SU-DHL-6 (cell line): ENCODE measurements around the gene RASSF1.

Experiments used
- H2AFZ ChIP-seq: fragments of 200-600 bp; sonication (generic); 2 replicates; pipeline ENCODE4 v1.6.1; 2014; ENCODE audit warnings: low read depth, mild to moderate bottlenecking, moderate library complexity, mixed read lengths, antibody characterized with exemption, low read length; ENCODE audit not compliant: severe bottlenecking
- H3F3A ChIP-seq: fragments of 200-600 bp; shearing (Covaris generic); 2 replicates; pipeline ENCODE4 v1.6.0; 2016; ENCODE audit warnings: antibody characterized with exemption, mild to moderate bottlenecking; ENCODE audit not compliant: insufficient read depth
- H3K27ac ChIP-seq: fragments of 200-600 bp; sonication (generic); 2 replicates; pipeline ENCODE4 v1.5.1; 2016; ENCODE audit warnings: low read depth, mild to moderate bottlenecking, low read length, moderate library complexity, mixed read lengths
- H3K27me3 ChIP-seq: fragments of 200-600 bp; sonication (generic), shearing (Covaris generic); 2 replicates; pipeline ENCODE4 v1.6.0; 2014; ENCODE audit warnings: mild to moderate bottlenecking, low read length
- H3K36me3 ChIP-seq: fragments of 200-600 bp; sonication (generic); 2 replicates; pipeline ENCODE4 v1.6.1; 2014; ENCODE audit warnings: mild to moderate bottlenecking, low read length, mixed read lengths
- H3K4me2 ChIP-seq: fragments of 300-600, 200-600 bp; shearing (Covaris generic), sonication (generic); 2 replicates; pipeline ENCODE4 v1.6.0; 2014; ENCODE audit warnings: low read length, low read depth, mild to moderate bottlenecking; ENCODE audit not compliant: poor library complexity, severe bottlenecking
- H3K4me3 ChIP-seq: fragments of 200-600 bp; sonication (generic); 2 replicates; pipeline ENCODE4 v1.5.1; 2014; ENCODE audit warnings: antibody characterized with exemption, low read length, mild to moderate bottlenecking, mixed read lengths; ENCODE audit not compliant: insufficient read depth, poor library complexity, severe bottlenecking
- H3K79me2 ChIP-seq: fragments of 200-600 bp; sonication (generic); 2 replicates; pipeline ENCODE4 v1.6.1; 2014; ENCODE audit warnings: mild to moderate bottlenecking, low read length, moderate library complexity; ENCODE audit not compliant: insufficient read depth
- H3K9ac ChIP-seq: fragments of 200-600 bp; sonication (generic); 2 replicates; pipeline ENCODE4 v1.7.0; 2014; ENCODE audit warnings: mild to moderate bottlenecking, low read length
- H3K9me2 ChIP-seq: fragments of 200-600 bp; sonication (generic); replicated peaks from 2 replicates; pipeline ENCODE4 v1.6.1; 2014; ENCODE audit warnings: low read length; ENCODE audit not compliant: insufficient read depth
- H3K9me3 ChIP-seq: fragments of 200-600 bp; sonication (generic); 2 replicates; pipeline ENCODE4 v1.6.1; 2014; ENCODE audit warnings: low read length, mixed read lengths; ENCODE audit not compliant: insufficient read depth
- H4K20me1 ChIP-seq: fragments of 200-600 bp; sonication (generic); 2 replicates; pipeline ENCODE4 v1.6.1; 2014; ENCODE audit warnings: low read depth, mild to moderate bottlenecking, antibody characterized with exemption, low read length, moderate library complexity, mixed read lengths
- EZH2phosphoT487 ChIP-seq: fragments of 200-600 bp; sonication (generic), shearing (Covaris generic); conservative IDR thresholded peaks from 2 replicates; pipeline ENCODE4 v1.6.1; 2018; ENCODE audit warnings: mild to moderate bottlenecking, antibody characterized with exemption, low read length, moderate library complexity, mixed read lengths
- TF ChIP-seq, protein P1 (sequence below): fragments of 200-600 bp; sonication (generic); IDR thresholded peaks from one replicate; pipeline ENCODE4 v1.5.1; 2017; ENCODE audit warnings: antibody characterized with exemption, mild to moderate bottlenecking, low read length, moderate library complexity; ENCODE audit not compliant: insufficient read depth, poor library complexity, severe bottlenecking

Gene RASSF1

DNA sequence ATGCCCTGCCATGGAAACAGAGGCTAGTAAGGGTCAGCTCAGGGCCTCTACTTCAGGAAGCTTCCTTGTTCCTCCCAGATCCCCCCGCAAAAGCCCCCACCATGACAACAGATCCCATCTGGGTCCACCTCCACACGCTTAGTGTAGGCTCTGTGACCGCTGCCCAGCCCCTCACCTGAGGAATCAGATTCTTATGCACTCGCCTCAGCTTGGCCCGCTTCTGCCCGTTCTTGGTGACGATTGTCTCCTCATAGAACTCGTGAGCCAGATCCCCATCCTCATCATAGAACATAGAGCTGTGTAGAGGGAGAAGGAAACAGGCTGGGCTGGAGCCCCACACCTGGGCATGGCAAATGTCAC lies 14.5 kb downstream of the RASSF1 start:
- no peaks in the 10 kb centered on the region for H3K27me3 ChIP-seq

DNA sequence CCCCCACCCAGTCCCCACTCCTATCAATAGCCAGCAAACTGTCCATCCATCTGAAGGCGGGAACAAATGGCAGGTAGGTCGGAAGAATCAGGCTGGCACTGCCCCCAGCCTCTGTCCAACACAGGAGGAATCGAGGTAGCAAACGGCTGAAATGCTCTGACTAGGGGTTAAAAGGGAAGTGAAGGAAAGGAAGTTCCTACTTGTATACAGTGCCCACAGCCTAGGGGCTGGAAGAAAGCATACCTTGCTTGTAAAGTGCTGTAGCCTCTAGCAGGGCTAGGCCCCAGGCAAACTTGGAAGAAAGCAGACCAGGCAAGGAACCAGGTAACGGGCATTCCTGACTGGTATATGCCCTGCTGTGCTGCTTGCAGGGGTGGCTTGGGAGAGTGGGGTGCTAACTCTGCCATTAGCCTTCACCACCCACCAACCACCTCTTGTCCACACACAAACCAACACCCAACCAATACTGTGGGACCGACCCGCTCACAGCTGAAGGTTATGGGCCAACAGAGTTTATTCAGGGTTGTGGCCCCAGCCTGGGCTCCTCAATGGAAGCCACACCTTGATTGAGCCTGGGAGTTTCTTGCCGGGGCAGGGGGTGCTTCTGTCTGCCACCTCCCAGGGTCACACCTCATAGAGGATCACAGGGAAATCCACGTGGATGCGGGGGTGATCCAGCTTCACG lies 15.0 kb downstream of the RASSF1 start:
- no peak overlapping the region for H3K9ac ChIP-seq
- H3K79me2 ChIP-seq = peaks cover 13% of the 10 kb centered on the region
- no peaks in the 10 kb centered on the region for H3K9me2 ChIP-seq
- H3K27ac ChIP-seq = no peak overlapping the region
- TF ChIP-seq, protein P1, sequence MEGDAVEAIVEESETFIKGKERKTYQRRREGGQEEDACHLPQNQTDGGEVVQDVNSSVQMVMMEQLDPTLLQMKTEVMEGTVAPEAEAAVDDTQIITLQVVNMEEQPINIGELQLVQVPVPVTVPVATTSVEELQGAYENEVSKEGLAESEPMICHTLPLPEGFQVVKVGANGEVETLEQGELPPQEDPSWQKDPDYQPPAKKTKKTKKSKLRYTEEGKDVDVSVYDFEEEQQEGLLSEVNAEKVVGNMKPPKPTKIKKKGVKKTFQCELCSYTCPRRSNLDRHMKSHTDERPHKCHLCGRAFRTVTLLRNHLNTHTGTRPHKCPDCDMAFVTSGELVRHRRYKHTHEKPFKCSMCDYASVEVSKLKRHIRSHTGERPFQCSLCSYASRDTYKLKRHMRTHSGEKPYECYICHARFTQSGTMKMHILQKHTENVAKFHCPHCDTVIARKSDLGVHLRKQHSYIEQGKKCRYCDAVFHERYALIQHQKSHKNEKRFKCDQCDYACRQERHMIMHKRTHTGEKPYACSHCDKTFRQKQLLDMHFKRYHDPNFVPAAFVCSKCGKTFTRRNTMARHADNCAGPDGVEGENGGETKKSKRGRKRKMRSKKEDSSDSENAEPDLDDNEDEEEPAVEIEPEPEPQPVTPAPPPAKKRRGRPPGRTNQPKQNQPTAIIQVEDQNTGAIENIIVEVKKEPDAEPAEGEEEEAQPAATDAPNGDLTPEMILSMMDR = no peak
- no peak for TF ChIP-seq EZH2phosphoT487
- no peaks in the 10 kb centered on the region for H4K20me1 ChIP-seq
- H3K36me3 ChIP-seq = peaks cover 1% of the 10 kb centered on the region; the same call in 1 of the 2 replicates
- no peak overlapping the region for H3K4me3 ChIP-seq
- no peaks in the 10 kb centered on the region for H3K27me3 ChIP-seq
- H3K9me3 ChIP-seq = no peaks in the 10 kb centered on the region
- H3F3A ChIP-seq = peaks cover 12% of the 10 kb centered on the region
- H2AFZ ChIP-seq = no peak overlapping the region
- no peak overlapping the region for H3K4me2 ChIP-seq

More for the DNA sequence above, 14.5 kb downstream of the RASSF1 start:
- Histone ChIP-seq H3K27ac (no peak overlapping the region), H2AFZ (no peak overlapping the region), H3K36me3 (peaks cover 6% of the 10 kb centered on the region; the same call in 1 of the 2 replicates), H3K9ac (no peak overlapping the region), H4K20me1 (no peaks in the 10 kb centered on the region), H3K9me3 (no peaks in the 10 kb centered on the region), H3K4me2 (no peak overlapping the region), H3K4me3 (no peak overlapping the region), H3K9me2 (no peaks in the 10 kb centered on the region), H3F3A (peaks cover 12% of the 10 kb centered on the region), H3K79me2 (peaks cover 13% of the 10 kb centered on the region)
- TF ChIP-seq EZH2phosphoT487 = no peak
- TF ChIP-seq, protein P1 = no peak

DNA sequence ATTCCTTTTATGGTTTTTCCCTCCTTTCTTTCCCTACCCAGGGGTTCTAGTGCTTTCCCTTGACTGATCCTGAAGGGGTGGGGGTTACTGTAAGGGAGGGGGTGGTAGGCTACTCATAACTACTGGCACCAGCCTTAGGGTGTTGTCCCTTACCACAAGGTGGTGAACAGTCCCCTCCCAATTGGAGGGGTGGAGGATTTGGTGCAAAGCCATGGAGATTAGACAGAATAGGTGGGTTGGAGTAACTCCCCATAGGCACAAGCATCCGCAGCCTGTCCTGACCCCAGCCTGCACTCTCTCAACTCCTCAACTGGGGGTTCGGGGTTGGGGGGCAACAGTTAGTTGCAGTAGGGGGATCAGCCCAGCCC lies 15.5 kb downstream of the RASSF1 start:
- Histone ChIP-seq H3K4me2 (no peak overlapping the region), H3K79me2 (peaks cover 13% of the 10 kb centered on the region), H2AFZ (no peak overlapping the region), H3K9ac (no peak overlapping the region), H3K36me3 (no peaks in the 10 kb centered on the region), H3K9me3 (no peaks in the 10 kb centered on the region), H3K27ac (no peak overlapping the region), H3K9me2 (no peaks in the 10 kb centered on the region), H3F3A (peaks cover 12% of the 10 kb centered on the region), H3K27me3 (no peaks in the 10 kb centered on the region), H4K20me1 (no peaks in the 10 kb centered on the region), H3K4me3 (no peak overlapping the region)
- TF ChIP-seq, protein P1 = no peak
- TF ChIP-seq EZH2phosphoT487 = no peak
